GM13977 (cell line): Measurements from ENCODE around the gene MELTF.
A peak's percentile ranks its signal among the peaks of the same experiment; 100 is the strongest.

ENCODE experiments used
- DNase-seq: peaks from one replicate; pipeline ENCODE4 v3.0.0; 2012; ENCODE audit warnings: low spot score
- CTCF ChIP-seq: IDR thresholded peaks from 2 replicates; pipeline ENCODE4 v1.5.1; 2012; ENCODE audit warnings: mild to moderate bottlenecking, control low read depth; ENCODE audit not compliant: insufficient read depth; ENCODE audit errors: extremely low read depth, missing control alignments
- in situ Hi-C: fragments of 300-500 bp; cut with MboI; formaldehyde crosslinking; loops from one replicate; pipeline ENCODE4 v1.12.0; 2022; ENCODE audit warnings: low sequenced_read_pairs, low pct_unique_long_range_greater_than_20kb, mixed read lengths, inconsistent platforms; ENCODE audit not compliant: unreplicated experiment

Gene MELTF

GRCh38 chr3:196969134-196969659, 60.4 kb downstream of the MELTF start:
- in situ Hi-C loops, result no loop called here
- DNase-seq, result peak; percentile 82
- no peak for TF ChIP-seq CTCF

- TF ChIP-seq CTCF, result no peak
- in situ Hi-C loops, result no loop called here
- DNase-seq, result peak; percentile 85
Observed at GRCh38 chr3:196968233-196969133, 61.1 kb downstream of the MELTF start, which contains the start of gene PIGZ. Gene PIGZ (minus strand): TSS chr3:196968833. CDS start chr3:196952031, 16,802 bp downstream.

- no peak for TF ChIP-seq CTCF
- DNase-seq, result no peak
- in situ Hi-C loops, result no loop called here
Observed at GRCh38 chr3:196967412-196968232, 62.0 kb downstream of the MELTF start.

- DNase-seq, result no peak
- TF ChIP-seq CTCF, result no peak
- in situ Hi-C loops, result no loop called here
Observed at GRCh38 chr3:196966526-196967401, 62.9 kb downstream of the MELTF start.

GRCh38 chr3:196965804-196966173, 63.8 kb downstream of the MELTF start:
- DNase-seq, result no peak
- in situ Hi-C loops, result no loop called here

More at GRCh38 chr3:196965804-196966173, 63.8 kb downstream of the MELTF start:
- TF ChIP-seq CTCF, result no peak
